Mammary epithelial cell (primary cell): Measurements from ENCODE around the gene MAN1B1.

ENCODE experiments used
- EZH2 ChIP-seq: IDR thresholded peaks from 2 replicates; pipeline ENCODE4 v1.6.1; 2012; ENCODE audit warnings: low read length, inconsistent platforms, borderline replicate concordance
- TF ChIP-seq, protein P1 (sequence below), 2 donors: IDR thresholded peaks in 1 of 2; conservative IDR thresholded peaks in 1 of 2; 2 replicates each; pipeline ENCODE4 v1.5.1; 2011 to 2012; ENCODE audit warnings: inconsistent platforms in 2 of 2, low read length in 2 of 2, mild to moderate bottlenecking in 2 of 2, control low read depth in 1 of 2, low read depth in 1 of 2; ENCODE audit not compliant: insufficient read depth in 1 of 2; ENCODE audit errors: extremely low read depth in 1 of 2

DNA sequence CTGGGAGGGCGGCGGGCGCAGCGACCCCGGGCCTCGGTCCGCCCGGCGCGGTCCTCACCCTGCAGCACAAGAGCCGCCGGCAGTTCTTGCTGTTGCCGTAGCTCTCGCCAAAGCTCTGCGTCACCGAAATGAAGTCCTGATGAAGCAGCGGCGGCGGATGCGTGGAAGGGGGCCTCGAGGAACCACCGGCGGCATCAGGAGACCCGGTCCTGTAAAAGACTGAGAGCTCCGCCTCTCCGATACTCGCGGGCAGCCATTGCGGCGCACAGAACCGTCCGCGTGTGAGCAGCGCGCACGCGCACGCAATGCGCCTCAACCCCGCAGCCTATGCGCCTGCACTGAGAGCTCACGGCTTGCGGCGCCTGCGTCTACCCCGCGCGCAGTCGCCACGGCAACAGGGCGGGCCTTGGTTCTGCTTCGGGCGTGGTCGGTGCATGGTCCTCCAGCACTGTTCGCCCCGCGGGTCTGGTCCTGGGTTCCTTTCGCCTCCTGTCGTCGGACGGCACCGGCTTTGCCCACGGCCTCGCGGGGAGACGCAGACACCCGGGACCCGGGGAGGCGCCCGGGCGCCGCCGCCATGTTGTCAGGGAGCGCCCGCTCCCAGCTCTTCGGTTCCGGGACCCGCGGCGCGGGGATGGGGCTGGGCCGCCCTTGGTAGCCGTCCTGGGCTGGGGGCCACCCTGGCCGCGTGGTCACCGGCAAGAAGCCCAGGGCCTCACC lies 42.8 kb downstream of the MAN1B1 start:
- TF ChIP-seq EZH2: no peak
- TF ChIP-seq, protein P1, sequence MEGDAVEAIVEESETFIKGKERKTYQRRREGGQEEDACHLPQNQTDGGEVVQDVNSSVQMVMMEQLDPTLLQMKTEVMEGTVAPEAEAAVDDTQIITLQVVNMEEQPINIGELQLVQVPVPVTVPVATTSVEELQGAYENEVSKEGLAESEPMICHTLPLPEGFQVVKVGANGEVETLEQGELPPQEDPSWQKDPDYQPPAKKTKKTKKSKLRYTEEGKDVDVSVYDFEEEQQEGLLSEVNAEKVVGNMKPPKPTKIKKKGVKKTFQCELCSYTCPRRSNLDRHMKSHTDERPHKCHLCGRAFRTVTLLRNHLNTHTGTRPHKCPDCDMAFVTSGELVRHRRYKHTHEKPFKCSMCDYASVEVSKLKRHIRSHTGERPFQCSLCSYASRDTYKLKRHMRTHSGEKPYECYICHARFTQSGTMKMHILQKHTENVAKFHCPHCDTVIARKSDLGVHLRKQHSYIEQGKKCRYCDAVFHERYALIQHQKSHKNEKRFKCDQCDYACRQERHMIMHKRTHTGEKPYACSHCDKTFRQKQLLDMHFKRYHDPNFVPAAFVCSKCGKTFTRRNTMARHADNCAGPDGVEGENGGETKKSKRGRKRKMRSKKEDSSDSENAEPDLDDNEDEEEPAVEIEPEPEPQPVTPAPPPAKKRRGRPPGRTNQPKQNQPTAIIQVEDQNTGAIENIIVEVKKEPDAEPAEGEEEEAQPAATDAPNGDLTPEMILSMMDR (conservative IDR thresholded peaks at IDR 0.05 in 1 of 2, IDR thresholded peaks at IDR 0.05 in 1 of 2; ENCODE audit: extremely low read depth in 1 of 2, insufficient read depth in 1 of 2, low read depth in 1 of 2, low read length in 2 of 2): no peak
